H4 (cell line): Measurements from ENCODE around the gene CELF1. TPM values are rescaled to one million over a fixed set of nuclear protein-coding genes. Genes with fewer than 3 reads are reported as not detected.
"Not testable (repeated sequence)": the region's sequence is repeated elsewhere in the genome, so short reads cannot be mapped to it uniquely, and the experiment has no call there.

Source experiments
- DNase-seq: peaks from one replicate; pipeline ENCODE4 v3.0.0-alpha.2; 2015; ENCODE audit warnings: low spot score
- total RNA-seq: library from RNA; depleted of rRNA; stranded (reverse); fragments of >200 nt; shearing (Covaris generic); gene quantifications from 2 replicates; pipeline ENCODE4 v1.2.3, GENCODE V29; 2014

The CELF1 gene
- total RNA-seq, 1 experiment from 2014 or later: 58.8 TPM

- peak; percentile 41 for DNase-seq
These were observed 14.0 kb downstream of the CELF1 start for GRCh38 chr11:47538741-47539565.

- no peak for DNase-seq
These were observed 16.0 kb downstream of the CELF1 start for GRCh38 chr11:47536915-47537314.

DNA sequence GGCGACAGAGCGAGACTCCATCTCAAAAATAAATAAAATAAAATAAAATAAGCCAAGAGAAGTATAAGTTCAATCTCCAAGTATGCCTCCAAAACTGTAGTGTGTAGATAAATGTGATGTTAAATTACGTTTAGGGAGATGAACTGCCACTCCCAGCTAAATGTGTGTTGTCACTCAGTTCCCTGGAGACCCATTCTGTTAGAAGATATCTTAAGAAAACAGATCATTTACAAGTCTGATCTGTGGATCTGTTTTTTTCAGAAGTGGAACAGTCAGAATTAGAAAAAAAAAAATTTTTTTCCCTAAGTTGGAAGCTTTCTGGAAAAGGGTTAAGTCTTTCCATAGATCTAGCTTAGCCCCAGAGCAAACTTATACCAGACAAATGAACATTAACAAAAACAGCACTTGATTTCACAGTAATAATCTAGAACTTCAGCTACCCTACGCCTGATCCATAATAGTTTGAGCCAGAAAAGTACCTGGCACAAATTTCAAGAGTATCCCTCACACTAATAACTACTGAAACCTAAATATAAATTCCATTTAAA, 18.2 kb downstream of the CELF1 start:
- no peak for DNase-seq

- peak; percentile 33 for DNase-seq
These were observed 19.2 kb downstream of the CELF1 start for GRCh38 chr11:47533690-47534151.

- no peak for DNase-seq
These were observed 20.2 kb downstream of the CELF1 start for GRCh38 chr11:47532597-47533213.

DNA sequence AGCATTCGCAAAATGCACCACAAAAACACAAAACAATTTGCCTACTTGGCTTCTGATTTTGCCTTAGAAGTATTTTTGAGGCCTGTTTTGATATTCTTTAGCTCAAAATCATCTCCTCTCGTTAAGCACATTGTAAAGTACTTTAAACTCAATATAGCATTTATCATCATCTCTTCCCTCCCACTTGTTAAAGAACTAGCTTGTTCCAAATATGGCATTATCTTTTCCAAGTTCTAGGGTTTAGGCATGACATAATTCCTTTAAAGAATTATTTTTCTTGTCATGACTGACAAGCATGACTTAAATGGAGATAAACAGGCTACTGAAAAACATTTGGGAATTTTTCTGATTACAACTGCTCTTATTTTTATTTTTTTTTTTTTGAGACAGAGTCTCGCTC, 21.3 kb downstream of the CELF1 start:
- no peak for DNase-seq

DNA sequence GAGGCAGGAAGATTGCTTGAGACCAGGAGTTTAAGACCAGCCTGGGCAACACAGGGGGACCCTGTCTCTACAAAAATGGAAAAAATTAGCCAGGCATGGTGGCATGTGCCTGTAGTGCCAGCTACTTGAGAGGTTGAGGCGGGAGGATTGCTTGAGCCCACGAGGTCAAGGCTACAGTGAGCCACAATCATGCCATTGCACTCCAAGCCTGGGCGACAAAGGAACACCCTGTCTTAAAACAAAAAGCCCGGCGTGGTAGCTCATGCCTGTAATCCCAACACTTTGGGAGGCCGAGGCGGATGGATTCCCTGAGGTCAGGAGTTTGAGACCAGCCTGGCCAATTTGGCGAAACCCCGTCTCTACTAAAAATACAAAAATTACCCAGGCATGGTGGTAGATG, 22.2 kb downstream of the CELF1 start:
- DNase-seq: not testable (repeated sequence)

DNA sequence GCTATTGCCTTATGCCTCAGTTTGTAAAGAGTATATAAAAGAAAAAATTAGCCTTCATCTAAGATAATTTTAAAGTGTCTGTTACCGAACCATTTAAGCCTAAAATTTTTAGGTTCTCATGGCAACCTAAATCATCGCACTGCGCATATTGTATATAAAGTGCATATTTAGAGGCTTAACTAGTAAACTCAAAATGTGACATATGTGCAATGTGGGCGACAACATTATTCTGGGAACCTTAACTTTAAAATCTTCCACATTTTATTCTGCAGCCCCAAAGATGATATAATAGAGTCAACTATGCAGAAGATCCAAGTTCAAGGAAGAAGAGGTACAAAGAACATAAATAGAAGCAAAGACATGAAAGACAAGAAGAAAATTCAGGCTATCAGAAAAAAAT, 23.0 kb downstream of the CELF1 start:
- DNase-seq: no peak

- DNase-seq: no peak
These were observed 25.7 kb downstream of the CELF1 start for GRCh38 chr11:47527186-47527585.

GRCh38 chr11:47526032-47526431, 26.9 kb downstream of the CELF1 start:
- not testable (repeated sequence) for DNase-seq

- no peak for DNase-seq
These were observed 28.5 kb downstream of the CELF1 start for GRCh38 chr11:47524291-47524874.

DNA sequence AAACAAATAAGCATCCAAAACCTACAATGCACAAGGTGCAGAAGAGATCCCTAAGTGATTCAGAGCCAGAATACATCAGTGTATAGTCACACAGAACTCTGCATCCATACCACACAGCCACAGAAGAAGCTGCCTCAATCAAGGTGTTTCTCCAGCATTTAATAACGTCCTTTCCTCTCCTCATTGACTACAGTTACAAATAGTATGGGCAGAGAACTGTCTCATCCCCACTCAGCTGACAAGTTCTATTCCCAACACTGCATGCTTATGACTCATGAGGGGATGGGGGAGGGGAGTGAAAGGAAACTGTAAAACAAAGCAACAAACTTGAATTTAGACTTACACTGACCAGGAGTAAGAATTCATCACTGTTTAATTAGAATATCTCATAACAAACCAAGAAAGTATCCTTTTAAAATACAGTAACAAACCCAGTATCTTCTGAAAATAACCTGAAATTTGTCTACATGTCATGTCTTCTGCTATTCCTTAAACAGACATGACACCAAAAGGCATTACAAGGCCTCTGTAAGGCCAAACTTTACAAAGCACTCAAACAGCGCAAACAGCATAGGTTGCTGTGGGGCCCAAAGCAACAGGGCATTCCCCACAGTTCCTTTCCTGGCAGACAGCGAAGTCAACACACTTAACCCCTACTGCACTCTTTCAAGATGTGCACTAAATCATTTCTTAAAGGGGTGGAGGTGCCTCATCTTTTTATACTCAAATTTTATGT, 29.3 kb downstream of the CELF1 start:
- peak; percentile 63 for DNase-seq

DNA sequence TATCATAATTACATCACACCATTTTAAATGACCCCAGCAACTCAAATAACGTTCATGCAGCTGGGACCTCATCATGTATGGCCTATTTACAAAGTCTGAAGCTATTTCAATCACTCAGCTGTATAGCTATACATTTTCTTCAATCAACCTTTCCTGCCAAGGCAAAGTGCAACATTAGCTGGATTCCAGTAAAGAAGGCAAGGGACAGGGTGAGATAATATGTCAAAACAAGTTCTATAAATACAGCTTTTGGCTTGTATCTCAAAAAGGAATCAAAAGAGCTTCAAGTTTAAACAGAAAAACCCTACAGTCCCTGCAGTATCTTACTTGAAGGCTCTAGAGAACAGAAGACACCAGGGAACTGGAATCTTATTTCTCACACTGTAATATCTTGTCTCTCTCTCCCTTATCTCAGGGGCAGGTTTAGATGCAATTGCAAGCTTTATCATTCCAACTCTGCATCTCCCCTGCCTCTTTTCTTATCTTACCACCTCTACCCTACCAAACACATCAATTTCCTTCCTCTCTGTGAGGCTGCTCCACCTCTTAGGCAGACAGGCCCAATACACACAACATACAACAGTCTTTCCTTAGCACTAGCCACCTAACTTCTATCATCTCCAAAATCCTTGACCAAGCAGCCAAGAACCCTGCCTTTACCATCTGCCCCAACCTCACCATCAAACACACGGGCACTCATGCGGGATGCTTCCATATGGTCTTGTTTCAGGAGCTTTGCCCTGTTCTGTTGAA, 34.5 kb downstream of the CELF1 start:
- DNase-seq: no peak

GRCh38 chr11:47516984-47517853, 35.7 kb downstream of the CELF1 start:
- DNase-seq: no peak

GRCh38 chr11:47516155-47516554, 36.8 kb downstream of the CELF1 start:
- DNase-seq: no peak

DNA sequence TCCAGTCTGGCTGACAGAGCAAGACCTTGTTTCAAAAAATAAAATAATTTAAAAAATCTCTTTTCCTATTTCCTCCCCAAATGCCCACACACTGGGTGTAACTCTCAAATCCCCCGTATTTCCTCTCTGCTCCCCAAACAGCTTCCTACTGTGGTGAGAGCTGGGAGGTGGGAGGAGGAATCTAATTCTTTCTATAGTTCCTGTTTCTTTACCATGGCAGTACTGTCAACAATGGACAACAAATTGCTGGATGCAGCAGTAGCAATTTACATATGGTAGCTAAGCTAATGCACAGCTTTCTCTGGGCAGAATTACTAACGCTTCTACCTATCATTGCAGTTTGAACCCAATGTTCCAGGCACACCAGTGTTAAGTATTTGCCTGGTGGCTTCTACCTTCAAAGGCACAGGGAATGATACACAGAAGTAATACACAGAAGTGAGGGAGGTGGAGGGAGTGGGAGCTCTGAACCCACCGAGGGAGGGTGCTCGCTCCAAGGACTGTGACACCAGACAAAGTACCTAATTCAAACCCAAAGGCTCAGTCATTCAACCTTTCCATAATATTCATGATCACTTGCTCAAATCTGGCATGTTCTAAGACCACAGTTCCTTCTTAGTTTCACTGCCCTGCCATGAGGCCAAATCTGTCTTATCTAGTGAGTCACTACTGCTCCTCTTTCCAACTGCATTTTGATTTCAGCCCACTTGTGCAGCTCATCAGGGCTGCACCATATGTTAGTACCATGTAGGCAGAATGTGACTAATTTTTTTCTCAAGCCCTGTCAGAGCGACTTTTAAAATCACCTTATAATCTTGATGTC, 37.9 kb downstream of the CELF1 start:
- peak; percentile 26 for DNase-seq

DNA sequence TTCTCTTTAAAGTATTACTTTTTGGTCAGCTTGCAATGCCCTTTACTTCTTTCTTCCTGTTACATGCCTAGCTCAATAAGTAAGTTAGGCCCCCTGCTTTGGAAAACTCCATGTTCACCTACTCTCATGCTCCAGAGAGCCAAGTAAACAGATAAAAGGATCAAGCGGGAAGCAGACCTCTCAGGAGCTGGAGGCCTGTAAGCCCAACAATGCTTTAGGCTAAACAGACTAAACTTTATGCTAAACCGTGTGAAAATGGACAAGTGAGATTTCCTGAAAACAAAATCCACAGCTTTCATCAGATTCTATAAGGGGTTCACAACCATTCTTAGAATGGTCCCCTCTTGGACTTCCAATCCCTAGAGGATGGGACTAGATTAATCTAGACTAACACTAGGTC, 40.2 kb downstream of the CELF1 start:
- DNase-seq: no peak

GRCh38 chr11:47511917-47512316, 41.0 kb downstream of the CELF1 start:
- no peak for DNase-seq

DNA sequence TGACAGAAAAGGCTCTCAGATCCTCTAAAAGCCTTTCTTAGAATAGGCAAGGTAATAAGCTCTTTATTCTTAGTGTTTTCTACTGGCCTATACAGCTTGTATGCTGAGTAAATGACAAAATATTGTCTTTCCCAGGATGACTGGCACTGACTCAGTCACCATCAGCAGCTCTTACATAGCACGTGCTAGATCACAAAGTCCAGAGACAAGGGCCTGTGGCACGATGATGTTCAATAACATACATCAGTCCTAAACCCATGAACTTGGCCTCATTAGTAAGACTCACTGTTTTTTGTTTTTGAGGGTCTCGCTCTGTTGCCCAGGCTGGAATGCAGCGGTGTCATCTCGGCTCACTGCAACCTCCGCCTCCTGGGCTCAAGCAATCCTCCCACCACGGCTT, 42.7 kb downstream of the CELF1 start:
- DNase-seq: no peak
